GM21381 (cell line): Measurements from ENCODE around the gene MDFIC.
A peak's percentile ranks its signal among the peaks of the same experiment; 100 is the strongest.

ENCODE experiments used
- ATAC-seq: cut with Tn5 transposase; IDR thresholded peaks from one replicate; pipeline ENCODE4 v1.9.1; 2021; ENCODE audit warnings: mild to moderate bottlenecking, moderate library complexity; ENCODE audit not compliant: unreplicated experiment

MDFIC gene

DNA sequence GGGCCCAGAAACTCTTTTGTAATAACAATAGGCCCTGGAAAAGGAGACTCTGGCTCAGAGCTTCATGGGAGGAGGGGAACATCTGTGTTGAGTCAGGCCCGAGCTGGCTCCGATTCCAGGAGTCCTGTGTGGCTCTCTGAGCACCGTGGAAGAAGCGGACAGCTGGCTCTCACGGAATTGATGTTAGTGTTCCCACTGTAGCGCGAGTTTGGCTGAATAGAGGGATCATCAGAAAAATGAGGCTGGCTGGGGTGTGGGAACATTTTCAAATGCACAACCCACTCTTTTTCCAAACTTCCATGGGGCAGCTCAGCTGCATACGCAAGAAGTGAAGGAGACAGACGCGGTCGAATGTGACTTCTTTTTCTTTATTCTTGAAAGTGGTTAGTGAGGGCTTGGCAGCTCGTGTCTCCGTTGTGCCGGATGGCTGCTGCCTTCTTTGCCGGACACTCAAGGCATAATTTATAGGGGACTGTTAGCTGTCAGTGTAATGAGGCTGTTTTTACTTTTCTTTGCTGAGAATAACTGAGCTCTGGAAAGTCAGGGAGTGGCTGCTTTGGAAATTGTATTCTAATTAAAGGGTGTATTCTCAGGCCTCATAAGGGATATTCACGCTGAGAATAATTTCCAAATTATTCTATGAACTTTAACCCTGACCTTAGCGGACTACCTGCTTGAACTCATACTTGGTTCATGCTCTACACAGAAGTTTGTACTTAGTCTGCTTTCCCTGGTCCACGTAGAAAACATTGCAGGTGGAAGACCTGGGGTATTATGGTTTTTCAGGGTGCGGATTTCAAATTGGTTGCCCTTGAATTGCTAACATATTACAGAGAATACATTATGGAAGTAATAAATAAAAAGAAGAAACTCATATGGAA is 23.1 kb downstream of the MDFIC start:
- no peak for ATAC-seq

- no peak for ATAC-seq
These were observed 27.3 kb downstream of the MDFIC start for GRCh38 chr7:114949231-114949630.

DNA sequence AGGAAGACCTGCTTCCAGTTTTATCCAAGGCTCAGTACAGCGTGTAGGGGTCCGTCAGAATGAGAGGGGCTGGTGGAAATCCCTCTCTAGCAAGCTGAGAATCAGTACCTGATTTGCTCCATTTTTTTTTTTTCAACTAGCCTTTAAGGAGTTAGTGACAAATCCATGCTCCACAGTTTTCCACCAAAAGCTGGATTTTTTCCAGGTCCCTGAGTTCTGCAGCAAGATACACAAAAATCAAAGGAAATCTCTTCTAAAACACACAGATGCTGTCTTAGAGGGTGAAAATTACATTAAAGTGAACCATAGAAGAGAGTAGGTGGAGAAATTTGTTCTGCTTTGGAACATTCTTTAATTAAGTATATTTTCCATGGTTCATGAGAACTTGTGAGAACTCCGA is 30.4 kb downstream of the MDFIC start:
- no peak for ATAC-seq

DNA sequence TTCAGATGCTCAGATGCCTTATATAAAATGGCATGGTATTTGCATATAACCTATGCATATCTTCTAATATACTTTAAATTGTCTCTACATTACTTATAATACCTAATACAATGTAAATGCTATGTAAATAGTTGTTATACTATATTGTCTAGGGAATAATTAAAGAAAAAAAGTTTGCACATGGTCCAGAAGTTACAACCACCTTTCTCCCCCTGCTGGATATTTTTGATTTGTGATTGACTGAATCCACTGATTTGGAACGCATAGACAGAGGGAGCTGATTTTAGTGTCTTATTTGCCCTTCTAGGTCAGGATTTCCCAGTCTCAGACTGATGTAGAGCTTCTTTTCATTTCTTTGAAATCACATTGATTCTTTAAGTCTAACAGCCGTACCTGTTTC is 31.8 kb downstream of the MDFIC start:
- ATAC-seq, result no peak

GRCh38 chr7:114956702-114957101 is 34.8 kb downstream of the MDFIC start:
- ATAC-seq, result peak; percentile 48

GRCh38 chr7:114957444-114957843 is 35.5 kb downstream of the MDFIC start:
- no peak for ATAC-seq

- peak; percentile 69 for ATAC-seq
These were observed 38.0 kb downstream of the MDFIC start for GRCh38 chr7:114959931-114960330.

DNA sequence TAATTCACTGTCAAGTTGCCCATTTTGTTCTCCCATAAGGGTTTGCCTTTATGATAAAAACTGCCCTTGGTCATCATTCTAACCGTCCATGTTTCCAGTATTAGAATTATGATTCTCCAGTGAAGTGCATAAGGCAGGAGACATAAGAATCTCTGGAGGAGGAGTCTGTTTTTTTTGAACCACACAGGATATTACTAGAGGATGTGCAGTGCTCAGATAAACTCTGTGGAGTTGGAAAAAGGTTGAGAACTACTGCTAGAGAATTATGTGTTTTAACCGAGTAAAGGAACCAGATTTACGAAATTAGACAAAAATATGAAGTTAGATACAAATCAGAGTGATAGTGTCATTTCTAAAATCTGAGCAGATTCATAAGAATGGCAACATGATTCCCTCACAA is 40.5 kb downstream of the MDFIC start:
- ATAC-seq, result no peak

DNA sequence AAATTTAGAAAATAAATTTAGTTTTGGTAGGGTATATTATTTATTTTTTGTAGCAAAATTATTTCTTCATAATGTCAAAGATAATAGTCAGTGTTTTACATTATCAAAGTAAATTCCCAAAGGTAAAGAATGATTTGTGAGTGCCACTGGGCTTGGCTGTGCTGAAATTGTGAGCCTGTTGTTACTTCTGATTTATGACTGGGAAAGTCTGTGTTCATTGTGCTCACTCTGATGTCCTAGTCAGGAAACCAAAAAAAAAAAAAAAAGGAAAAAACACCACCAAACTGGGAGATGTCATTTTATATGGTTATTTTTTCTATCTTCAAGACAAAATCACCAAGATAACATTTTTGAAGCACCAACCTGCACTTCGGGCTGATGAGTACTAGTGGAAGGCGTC is 44.3 kb downstream of the MDFIC start:
- no peak for ATAC-seq

- no peak for ATAC-seq
These were observed 47.2 kb downstream of the MDFIC start for GRCh38 chr7:114969096-114969495.

DNA sequence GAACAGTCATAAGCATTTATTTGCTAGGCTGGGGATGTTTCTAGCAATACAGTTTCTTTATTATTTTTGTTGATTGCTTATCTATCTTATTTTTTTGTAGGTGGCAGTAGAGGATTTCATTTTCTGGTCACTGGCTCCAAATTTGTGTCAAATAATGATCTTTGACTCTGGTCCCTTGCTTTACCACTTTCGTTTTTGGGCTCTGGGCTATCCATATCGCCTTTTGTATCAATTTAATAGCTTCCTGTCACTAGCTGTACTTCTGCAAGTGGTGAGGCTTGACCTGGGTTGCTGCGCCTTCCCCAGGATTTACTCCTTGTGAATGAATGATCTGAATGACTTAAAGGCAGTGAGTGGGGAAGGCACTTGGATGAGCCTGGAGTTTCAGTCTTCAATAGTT is 48.4 kb downstream of the MDFIC start:
- ATAC-seq, result no peak

DNA sequence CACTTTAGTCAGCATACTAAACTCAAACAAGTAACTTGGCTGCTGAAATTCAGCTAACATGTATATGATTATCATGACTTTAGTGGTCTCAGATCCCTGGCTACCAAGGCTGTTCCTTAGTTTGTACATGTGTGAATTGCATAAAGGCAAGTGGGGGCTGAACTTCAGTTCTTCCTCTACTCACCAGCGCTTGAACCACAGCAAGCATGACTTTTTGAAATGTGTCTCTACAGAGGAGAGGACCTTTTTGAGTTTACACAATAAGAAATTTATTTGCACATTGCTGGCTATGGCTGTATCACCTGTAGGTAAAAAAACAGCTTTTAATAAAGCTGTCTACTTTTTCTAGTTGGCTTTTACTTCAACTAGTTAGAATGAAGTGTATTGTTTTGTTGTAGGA is 48.8 kb downstream of the MDFIC start:
- ATAC-seq, result no peak

GRCh38 chr7:114972567-114972966 is 50.7 kb downstream of the MDFIC start:
- ATAC-seq, result no peak

GRCh38 chr7:114973147-114973546 is 51.3 kb downstream of the MDFIC start:
- no peak for ATAC-seq

DNA sequence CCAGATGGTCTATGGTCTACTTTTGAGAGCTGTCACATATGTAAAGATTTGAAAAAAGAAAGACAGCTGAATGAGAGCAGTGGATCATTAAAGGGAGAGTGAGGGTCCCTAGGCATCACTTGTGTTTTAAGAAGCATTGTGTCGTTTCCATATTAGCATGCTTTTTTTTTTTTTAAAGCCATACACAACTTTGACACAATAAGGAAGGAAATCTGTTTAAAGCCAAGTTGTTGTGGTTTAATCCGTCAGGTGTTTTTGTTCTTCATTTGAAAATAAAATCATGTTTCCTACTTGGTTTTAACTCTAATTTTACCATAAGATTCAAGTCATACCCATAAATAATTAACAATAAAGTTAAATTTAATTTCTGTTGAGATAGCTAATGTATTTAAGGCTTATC is 53.5 kb downstream of the MDFIC start:
- no peak for ATAC-seq

DNA sequence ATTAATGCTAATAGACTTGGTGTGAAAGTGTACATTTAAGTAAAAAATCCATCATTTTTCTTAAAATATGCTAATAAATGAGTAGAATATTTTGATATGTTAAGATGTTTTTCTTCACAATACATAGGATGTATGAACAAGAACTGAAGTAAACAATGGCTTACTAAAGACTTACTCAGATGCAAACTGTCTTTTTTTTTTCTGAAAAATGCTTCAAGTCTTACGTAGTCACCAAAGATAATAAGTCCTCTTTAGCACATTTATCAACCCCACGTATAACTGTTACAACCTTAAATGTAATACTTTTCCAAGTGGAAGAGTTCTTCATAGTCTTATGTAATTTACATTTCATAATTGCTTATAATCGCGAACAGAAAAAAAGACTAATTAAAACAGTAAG is 54.8 kb downstream of the MDFIC start:
- ATAC-seq, result no peak

DNA sequence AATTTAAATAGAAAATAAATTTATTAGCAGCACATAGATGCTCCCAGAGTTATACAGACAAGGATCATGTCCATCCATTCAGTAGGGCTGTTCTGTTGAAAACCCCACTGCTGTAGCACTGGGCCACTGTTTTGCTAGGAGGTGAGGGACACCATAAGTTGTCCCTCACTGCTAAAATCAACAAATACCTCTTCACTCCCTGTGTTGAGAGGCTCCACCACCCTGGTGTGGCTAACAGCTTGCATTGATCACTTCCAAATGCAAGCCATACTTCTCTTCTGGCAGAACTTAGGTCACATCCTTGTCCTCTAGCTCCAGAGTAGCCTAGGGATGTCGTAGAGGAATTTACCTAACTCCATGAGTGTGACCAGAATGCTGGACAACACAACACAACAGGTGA is 55.4 kb downstream of the MDFIC start:
- ATAC-seq, result no peak

GRCh38 chr7:114979388-114979787 is 57.5 kb downstream of the MDFIC start:
- no peak for ATAC-seq

GRCh38 chr7:114979803-114980507 is 58.1 kb downstream of the MDFIC start:
- ATAC-seq, result no peak

DNA sequence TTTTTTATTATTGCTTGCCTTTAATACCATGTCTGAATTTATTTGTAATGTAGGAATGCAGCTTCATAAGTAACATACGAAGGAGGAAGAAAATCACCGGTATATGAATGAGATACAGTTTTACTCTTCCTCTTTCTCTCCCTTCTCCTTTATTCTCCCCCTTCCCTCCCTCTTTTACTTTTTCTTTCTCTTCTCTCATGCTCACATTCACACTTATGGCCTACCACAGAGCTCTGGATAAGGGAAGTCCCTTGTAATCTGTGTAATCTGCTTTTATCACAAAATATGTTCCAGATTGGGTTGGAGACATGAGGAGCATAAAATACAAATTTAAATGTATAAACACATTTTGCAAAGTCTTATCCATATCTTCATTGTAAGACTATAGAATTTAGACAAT is 59.4 kb downstream of the MDFIC start:
- ATAC-seq, result no peak

DNA sequence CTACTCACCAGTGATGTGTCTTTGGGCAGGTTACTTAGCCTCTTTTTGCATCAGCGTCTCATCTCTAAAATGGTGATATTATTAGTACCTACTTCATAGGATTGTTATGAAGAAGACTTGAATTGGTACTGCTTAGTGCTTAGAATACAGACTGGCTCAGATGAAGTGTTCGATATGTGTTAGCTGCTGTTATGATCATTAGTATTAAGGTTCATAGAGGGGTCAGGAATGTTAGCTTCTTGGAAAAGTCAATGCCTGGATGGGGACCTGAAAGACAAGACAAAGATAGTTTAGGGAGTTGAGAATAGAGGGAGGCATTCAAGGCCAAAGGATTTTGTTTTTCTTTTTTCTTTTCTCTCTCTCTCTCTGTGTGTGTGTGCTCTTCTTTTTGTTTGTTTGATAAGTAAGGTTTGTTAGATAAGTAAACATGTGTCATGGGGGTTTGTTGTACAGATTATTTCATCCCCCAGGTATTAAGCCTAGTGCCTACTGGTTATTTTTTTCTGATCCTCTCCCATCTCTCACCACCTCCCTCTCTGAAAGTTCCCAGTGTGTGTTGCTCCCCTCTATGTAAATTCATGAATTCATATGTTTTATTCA is 63.3 kb downstream of the MDFIC start:
- no peak for ATAC-seq
